ENCODE data around the gene CNR2. TPM values are rescaled to one million over a fixed set of nuclear protein-coding genes. Genes with fewer than 3 reads are reported as not detected.

The CNR2 gene
- total and polyA plus RNA-seq, 2 of the 4 experiments (the other 2 are of a cell fraction): not detected

GRCh38 chr1:23910144-23910543 is 3.0 kb downstream of the CNR2 start:
- Histone ChIP-seq H3K14ac (replicated peaks; ENCODE audit: low read depth, low read length) (no peak overlapping the region), H4K8ac (ENCODE audit: low read depth in 2 of 2, low read length in 2 of 2) (no peak overlapping the region), H3K4me3 (ENCODE audit: insufficient read depth, low read depth, low read length) (no peak overlapping the region), H2AK5ac (ENCODE audit: low read depth, low read length) (no peak overlapping the region), H2AFZ (replicated peaks; ENCODE audit: low read length, poor library complexity) (no peak overlapping the region), H4K5ac (ENCODE audit: low read depth, low read length) (no peak overlapping the region), H3K79me1 (ENCODE audit: low read depth in 1 of 2, low read length in 2 of 2) (no peaks in the 10 kb centered on the region), H3K9me3 (ENCODE audit: control insufficient read depth, insufficient read depth, low read length) (no peaks in the 10 kb centered on the region), H3K4me2 (ENCODE audit: low read depth, low read length) (no peak overlapping the region), H3K4me1 (ENCODE audit: control insufficient read depth, insufficient read depth, low read length) (no peaks in the 10 kb centered on the region), H3K4ac (ENCODE audit: low read depth, low read length) (no peak overlapping the region), H3K27me3 (ENCODE audit: control insufficient read depth, insufficient read depth, low read length) (peaks cover 44% of the 10 kb centered on the region), H3K9ac (ENCODE audit: low read depth, low read length) (no peak overlapping the region), H3K36me3 (ENCODE audit: control insufficient read depth, insufficient read depth, low read length) (no peaks in the 10 kb centered on the region), H3K27ac (ENCODE audit: insufficient read depth, low read length) (no peak overlapping the region), H3K9me1 (ENCODE audit: insufficient read depth, low read length) (0 out of 2 replicates have a peak, but pooled peaks cover 4% of the 10 kb centered on the region), H2BK5ac (ENCODE audit: low read depth, low read length, poor library complexity, severe bottlenecking) (no peak overlapping the region), H2AK9ac (replicated peaks; ENCODE audit: low read depth, low read length, poor library complexity) (no peak overlapping the region), H4K91ac (ENCODE audit: insufficient read depth, low read depth, low read length) (no peak overlapping the region), H2BK15ac (ENCODE audit: low read depth, low read length) (no peak overlapping the region), H3K56ac (ENCODE audit: extremely low read depth, insufficient read depth, low read length) (no peak overlapping the region), H4K20me1 (ENCODE audit: insufficient read depth, low read length) (no peaks in the 10 kb centered on the region), H3K23ac (ENCODE audit: low read depth, low read length) (no peak overlapping the region), H2BK120ac (ENCODE audit: low read depth, low read length) (no peak overlapping the region), H2BK20ac (ENCODE audit: low read depth, low read length) (no peak overlapping the region), H3K18ac (ENCODE audit: low read depth, low read length) (no peak overlapping the region)
- in situ Hi-C loops (cut with MboI; ENCODE audit: low sequenced_read_pairs): no loop called here
- BruUV-seq (replicated peaks): no TSS peak
- intact Hi-C loops (cut with micrococcal nuclease): no loop called here
- ATAC-seq (ENCODE audit: low read depth) (no peak), DNase-seq (no peak)
- TF ChIP-seq MAZ (IDR thresholded peaks at IDR 0.05; ENCODE audit: borderline replicate concordance, low read depth, low read length): no peak
- no peak for TF ChIP-seq CEBPB (IDR thresholded peaks at IDR 0.05; ENCODE audit: low read depth, low read length)
- no peak for TF ChIP-seq MXI1 (IDR thresholded peaks at IDR 0.05; ENCODE audit: borderline replicate concordance, low read depth, low read length)
- no peak for TF ChIP-seq POLR2A (IDR thresholded peaks at IDR 0.05; ENCODE audit: low read depth, low read length)
- TF ChIP-seq CHD1 (IDR thresholded peaks at IDR 0.05; ENCODE audit: low read depth, low read length): no peak
- TF ChIP-seq, protein P1, sequence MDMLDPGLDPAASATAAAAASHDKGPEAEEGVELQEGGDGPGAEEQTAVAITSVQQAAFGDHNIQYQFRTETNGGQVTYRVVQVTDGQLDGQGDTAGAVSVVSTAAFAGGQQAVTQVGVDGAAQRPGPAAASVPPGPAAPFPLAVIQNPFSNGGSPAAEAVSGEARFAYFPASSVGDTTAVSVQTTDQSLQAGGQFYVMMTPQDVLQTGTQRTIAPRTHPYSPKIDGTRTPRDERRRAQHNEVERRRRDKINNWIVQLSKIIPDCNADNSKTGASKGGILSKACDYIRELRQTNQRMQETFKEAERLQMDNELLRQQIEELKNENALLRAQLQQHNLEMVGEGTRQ (IDR thresholded peaks at IDR 0.05; ENCODE audit: low read depth, low read length): no peak
- TF ChIP-seq RCOR1 (IDR thresholded peaks at IDR 0.05; ENCODE audit: insufficient replicate concordance, low read length): no peak
- no peak for TF ChIP-seq RFX5 (IDR thresholded peaks at IDR 0.05; ENCODE audit: low read depth, low read length)
- no peak for TF ChIP-seq FOS (IDR thresholded peaks at IDR 0.05; ENCODE audit: low read depth, low read length)
- TF ChIP-seq, protein P2, sequence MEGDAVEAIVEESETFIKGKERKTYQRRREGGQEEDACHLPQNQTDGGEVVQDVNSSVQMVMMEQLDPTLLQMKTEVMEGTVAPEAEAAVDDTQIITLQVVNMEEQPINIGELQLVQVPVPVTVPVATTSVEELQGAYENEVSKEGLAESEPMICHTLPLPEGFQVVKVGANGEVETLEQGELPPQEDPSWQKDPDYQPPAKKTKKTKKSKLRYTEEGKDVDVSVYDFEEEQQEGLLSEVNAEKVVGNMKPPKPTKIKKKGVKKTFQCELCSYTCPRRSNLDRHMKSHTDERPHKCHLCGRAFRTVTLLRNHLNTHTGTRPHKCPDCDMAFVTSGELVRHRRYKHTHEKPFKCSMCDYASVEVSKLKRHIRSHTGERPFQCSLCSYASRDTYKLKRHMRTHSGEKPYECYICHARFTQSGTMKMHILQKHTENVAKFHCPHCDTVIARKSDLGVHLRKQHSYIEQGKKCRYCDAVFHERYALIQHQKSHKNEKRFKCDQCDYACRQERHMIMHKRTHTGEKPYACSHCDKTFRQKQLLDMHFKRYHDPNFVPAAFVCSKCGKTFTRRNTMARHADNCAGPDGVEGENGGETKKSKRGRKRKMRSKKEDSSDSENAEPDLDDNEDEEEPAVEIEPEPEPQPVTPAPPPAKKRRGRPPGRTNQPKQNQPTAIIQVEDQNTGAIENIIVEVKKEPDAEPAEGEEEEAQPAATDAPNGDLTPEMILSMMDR (conservative IDR thresholded peaks at IDR 0.05; ENCODE audit: low read depth, low read length): no peak
- no peak for TF ChIP-seq RAD21 (IDR thresholded peaks at IDR 0.05; ENCODE audit: low read length)
- TF ChIP-seq SMC3 (IDR thresholded peaks at IDR 0.05; ENCODE audit: low read depth, low read length): no peak
- no peak for TF ChIP-seq MAFK (IDR thresholded peaks at IDR 0.05; ENCODE audit: low read depth, low read length)
- TF ChIP-seq, protein P3, sequence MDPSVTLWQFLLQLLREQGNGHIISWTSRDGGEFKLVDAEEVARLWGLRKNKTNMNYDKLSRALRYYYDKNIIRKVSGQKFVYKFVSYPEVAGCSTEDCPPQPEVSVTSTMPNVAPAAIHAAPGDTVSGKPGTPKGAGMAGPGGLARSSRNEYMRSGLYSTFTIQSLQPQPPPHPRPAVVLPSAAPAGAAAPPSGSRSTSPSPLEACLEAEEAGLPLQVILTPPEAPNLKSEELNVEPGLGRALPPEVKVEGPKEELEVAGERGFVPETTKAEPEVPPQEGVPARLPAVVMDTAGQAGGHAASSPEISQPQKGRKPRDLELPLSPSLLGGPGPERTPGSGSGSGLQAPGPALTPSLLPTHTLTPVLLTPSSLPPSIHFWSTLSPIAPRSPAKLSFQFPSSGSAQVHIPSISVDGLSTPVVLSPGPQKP (IDR thresholded peaks at IDR 0.05; ENCODE audit: borderline replicate concordance, low read depth, low read length): no peak
- no peak for TF ChIP-seq BHLHE40 (IDR thresholded peaks at IDR 0.05; ENCODE audit: low read depth, low read length)
- TF ChIP-seq NFE2L2 (IDR thresholded peaks at IDR 0.05; ENCODE audit: low read depth, low read length): no peak
- dilution Hi-C loops (cut with HindIII; ENCODE audit: low sequenced_read_pairs, unreplicated experiment): no loop called here
- ChIA-PET CTCF (interaction anchor here (0.5 to 0.6 kb wide), 2 partner anchors 126 to 489 kb away, joined by 4 read pairs; no protein-coding TSS in a partner anchor), POLR2A (ENCODE audit: unreplicated experiment) (no interaction called here)
- WGBS, 2 experiments (ENCODE audit: extremely low coverage in 2 of 2, insufficient read length in 1 of 2): no CpG with 5 or more reads among the region's 8 CpGs
